Measurements from ENCODE around the gene MARCO.

The MARCO gene

GRCh38 chr2:118979152-118979861 is 37.3 kb downstream of the MARCO start:
- H3K36me3 ChIP-seq (ENCODE audit: insufficient read depth, low read length) = no peaks in the 10 kb centered on the region
- H3K9me3 ChIP-seq (ENCODE audit: low read length) = no peaks in the 10 kb centered on the region
- no peaks in the 10 kb centered on the region for H3K27me3 ChIP-seq (ENCODE audit: control insufficient read depth in 1 of 2, insufficient read depth in 2 of 2, low read length in 2 of 2)
- H3K9ac ChIP-seq (ENCODE audit: low read length) = no peak overlapping the region
- no peak overlapping the region for H3K4me3 ChIP-seq (ENCODE audit: low read depth in 1 of 2, low read length in 2 of 2)
- H3K27ac ChIP-seq (ENCODE audit: low read depth, low read length) = no peak overlapping the region
- no peaks in the 10 kb centered on the region for H3K4me1 ChIP-seq (ENCODE audit: insufficient read depth, low read length)

- H3K9ac ChIP-seq (ENCODE audit: low read length) = no peak overlapping the region
- H3K27ac ChIP-seq (ENCODE audit: low read depth, low read length) = no peak overlapping the region
- no peaks in the 10 kb centered on the region for H3K4me1 ChIP-seq (ENCODE audit: insufficient read depth, low read length)
- no peaks in the 10 kb centered on the region for H3K27me3 ChIP-seq (ENCODE audit: control insufficient read depth in 1 of 2, insufficient read depth in 2 of 2, low read length in 2 of 2)
- no peaks in the 10 kb centered on the region for H3K9me3 ChIP-seq (ENCODE audit: low read length)
- H3K4me3 ChIP-seq (ENCODE audit: low read depth in 1 of 2, low read length in 2 of 2) = no peak overlapping the region
- no peaks in the 10 kb centered on the region for H3K36me3 ChIP-seq (ENCODE audit: insufficient read depth, low read length)
Measured at GRCh38 chr2:118980022-118980421, 38.0 kb downstream of the MARCO start.

- no peak overlapping the region for H3K9ac ChIP-seq (ENCODE audit: low read length)
- no peaks in the 10 kb centered on the region for H3K27me3 ChIP-seq (ENCODE audit: control insufficient read depth in 1 of 2, insufficient read depth in 2 of 2, low read length in 2 of 2)
- no peaks in the 10 kb centered on the region for H3K4me1 ChIP-seq (ENCODE audit: insufficient read depth, low read length)
- no peaks in the 10 kb centered on the region for H3K9me3 ChIP-seq (ENCODE audit: low read length)
- no peak overlapping the region for H3K4me3 ChIP-seq (ENCODE audit: low read depth in 1 of 2, low read length in 2 of 2)
- H3K27ac ChIP-seq (ENCODE audit: low read depth, low read length) = no peak overlapping the region
- no peaks in the 10 kb centered on the region for H3K36me3 ChIP-seq (ENCODE audit: insufficient read depth, low read length)
Measured at GRCh38 chr2:118980573-118980972, 38.6 kb downstream of the MARCO start.

- H3K4me3 ChIP-seq (ENCODE audit: low read depth in 1 of 2, low read length in 2 of 2) = no peak overlapping the region
- H3K27ac ChIP-seq (ENCODE audit: low read depth, low read length) = no peak overlapping the region
- H3K36me3 ChIP-seq (ENCODE audit: insufficient read depth, low read length) = no peaks in the 10 kb centered on the region
- no peaks in the 10 kb centered on the region for H3K27me3 ChIP-seq (ENCODE audit: control insufficient read depth in 1 of 2, insufficient read depth in 2 of 2, low read length in 2 of 2)
- H3K9ac ChIP-seq (ENCODE audit: low read length) = no peak overlapping the region
- H3K4me1 ChIP-seq (ENCODE audit: insufficient read depth, low read length) = no peaks in the 10 kb centered on the region
- H3K9me3 ChIP-seq (ENCODE audit: low read length) = no peaks in the 10 kb centered on the region
Measured at GRCh38 chr2:118981632-118982031, 39.6 kb downstream of the MARCO start.

GRCh38 chr2:118982039-118982438 is 40.0 kb downstream of the MARCO start:
- no peak overlapping the region for H3K4me3 ChIP-seq (ENCODE audit: low read depth in 1 of 2, low read length in 2 of 2)
- no peaks in the 10 kb centered on the region for H3K27me3 ChIP-seq (ENCODE audit: control insufficient read depth in 1 of 2, insufficient read depth in 2 of 2, low read length in 2 of 2)
- no peaks in the 10 kb centered on the region for H3K4me1 ChIP-seq (ENCODE audit: insufficient read depth, low read length)
- H3K36me3 ChIP-seq (ENCODE audit: insufficient read depth, low read length) = no peaks in the 10 kb centered on the region
- H3K27ac ChIP-seq (ENCODE audit: low read depth, low read length) = no peak overlapping the region
- H3K9ac ChIP-seq (ENCODE audit: low read length) = no peak overlapping the region
- H3K9me3 ChIP-seq (ENCODE audit: low read length) = no peaks in the 10 kb centered on the region

- H3K9ac ChIP-seq (ENCODE audit: low read length) = no peak overlapping the region
- no peaks in the 10 kb centered on the region for H3K36me3 ChIP-seq (ENCODE audit: insufficient read depth, low read length)
- H3K9me3 ChIP-seq (ENCODE audit: low read length) = no peaks in the 10 kb centered on the region
- no peak overlapping the region for H3K4me3 ChIP-seq (ENCODE audit: low read depth in 1 of 2, low read length in 2 of 2)
- H3K27ac ChIP-seq (ENCODE audit: low read depth, low read length) = no peak overlapping the region
- no peaks in the 10 kb centered on the region for H3K27me3 ChIP-seq (ENCODE audit: control insufficient read depth in 1 of 2, insufficient read depth in 2 of 2, low read length in 2 of 2)
- H3K4me1 ChIP-seq (ENCODE audit: insufficient read depth, low read length) = no peaks in the 10 kb centered on the region
Measured at GRCh38 chr2:118983133-118983532, 41.1 kb downstream of the MARCO start.

GRCh38 chr2:118983915-118984314 is 41.9 kb downstream of the MARCO start:
- Histone ChIP-seq H3K9me3 (ENCODE audit: low read length) (no peaks in the 10 kb centered on the region), H3K27ac (ENCODE audit: low read depth, low read length) (no peak overlapping the region), H3K36me3 (ENCODE audit: insufficient read depth, low read length) (no peaks in the 10 kb centered on the region), H3K27me3 (ENCODE audit: control insufficient read depth in 1 of 2, insufficient read depth in 2 of 2, low read length in 2 of 2) (no peaks in the 10 kb centered on the region), H3K4me3 (ENCODE audit: low read depth in 1 of 2, low read length in 2 of 2) (no peak overlapping the region), H3K9ac (ENCODE audit: low read length) (no peak overlapping the region), H3K4me1 (ENCODE audit: insufficient read depth, low read length) (no peaks in the 10 kb centered on the region)

- Histone ChIP-seq H3K27me3 (ENCODE audit: control insufficient read depth in 1 of 2, insufficient read depth in 2 of 2, low read length in 2 of 2) (no peaks in the 10 kb centered on the region), H3K27ac (ENCODE audit: low read depth, low read length) (no peak overlapping the region), H3K4me1 (ENCODE audit: insufficient read depth, low read length) (no peaks in the 10 kb centered on the region), H3K9ac (ENCODE audit: low read length) (no peak overlapping the region), H3K9me3 (ENCODE audit: low read length) (no peaks in the 10 kb centered on the region), H3K36me3 (ENCODE audit: insufficient read depth, low read length) (no peaks in the 10 kb centered on the region), H3K4me3 (ENCODE audit: low read depth in 1 of 2, low read length in 2 of 2) (no peak overlapping the region)
Measured at GRCh38 chr2:118986738-118987137, 44.7 kb downstream of the MARCO start.

GRCh38 chr2:118987886-118988285 is 45.9 kb downstream of the MARCO start:
- Histone ChIP-seq H3K27ac (ENCODE audit: low read depth, low read length) (no peak overlapping the region), H3K4me3 (ENCODE audit: low read depth in 1 of 2, low read length in 2 of 2) (no peak overlapping the region), H3K36me3 (ENCODE audit: insufficient read depth, low read length) (no peaks in the 10 kb centered on the region), H3K9ac (ENCODE audit: low read length) (no peak overlapping the region), H3K27me3 (ENCODE audit: control insufficient read depth in 1 of 2, insufficient read depth in 2 of 2, low read length in 2 of 2) (no peaks in the 10 kb centered on the region), H3K4me1 (ENCODE audit: insufficient read depth, low read length) (no peaks in the 10 kb centered on the region), H3K9me3 (ENCODE audit: low read length) (no peaks in the 10 kb centered on the region)

- Histone ChIP-seq H3K9me3 (ENCODE audit: low read length) (no peaks in the 10 kb centered on the region), H3K4me1 (ENCODE audit: insufficient read depth, low read length) (no peaks in the 10 kb centered on the region), H3K4me3 (ENCODE audit: low read depth in 1 of 2, low read length in 2 of 2) (no peak overlapping the region), H3K9ac (ENCODE audit: low read length) (no peak overlapping the region), H3K27me3 (ENCODE audit: control insufficient read depth in 1 of 2, insufficient read depth in 2 of 2, low read length in 2 of 2) (no peaks in the 10 kb centered on the region), H3K27ac (ENCODE audit: low read depth, low read length) (no peak overlapping the region), H3K36me3 (ENCODE audit: insufficient read depth, low read length) (no peaks in the 10 kb centered on the region)
Measured at GRCh38 chr2:118988706-118989105, 46.7 kb downstream of the MARCO start.

- Histone ChIP-seq H3K4me1 (ENCODE audit: insufficient read depth, low read length) (no peaks in the 10 kb centered on the region), H3K4me3 (ENCODE audit: low read depth in 1 of 2, low read length in 2 of 2) (no peak overlapping the region), H3K9me3 (ENCODE audit: low read length) (no peaks in the 10 kb centered on the region), H3K9ac (ENCODE audit: low read length) (no peak overlapping the region), H3K27ac (ENCODE audit: low read depth, low read length) (no peak overlapping the region), H3K36me3 (ENCODE audit: insufficient read depth, low read length) (no peaks in the 10 kb centered on the region), H3K27me3 (ENCODE audit: control insufficient read depth in 1 of 2, insufficient read depth in 2 of 2, low read length in 2 of 2) (no peaks in the 10 kb centered on the region)
Measured at GRCh38 chr2:118989481-118989880, 47.5 kb downstream of the MARCO start.

GRCh38 chr2:118990757-118991545 is 49.0 kb downstream of the MARCO start:
- Histone ChIP-seq H3K27ac (ENCODE audit: low read depth, low read length) (no peak overlapping the region), H3K4me3 (ENCODE audit: low read depth in 1 of 2, low read length in 2 of 2) (no peak overlapping the region), H3K27me3 (ENCODE audit: control insufficient read depth in 1 of 2, insufficient read depth in 2 of 2, low read length in 2 of 2) (no peaks in the 10 kb centered on the region), H3K36me3 (ENCODE audit: insufficient read depth, low read length) (no peaks in the 10 kb centered on the region), H3K4me1 (ENCODE audit: insufficient read depth, low read length) (no peaks in the 10 kb centered on the region), H3K9me3 (ENCODE audit: low read length) (no peaks in the 10 kb centered on the region), H3K9ac (ENCODE audit: low read length) (no peak overlapping the region)
